A204.1 (cell line): Measurements from ENCODE around the gene EEF1AKMT3.

Source experiments
- FAIRE-seq: peaks from 2 replicates; lab custom pipeline; 2012; peaks lifted over from hg19 to GRCh38; lab: Jason Lieb, UNC

Gene EEF1AKMT3

DNA sequence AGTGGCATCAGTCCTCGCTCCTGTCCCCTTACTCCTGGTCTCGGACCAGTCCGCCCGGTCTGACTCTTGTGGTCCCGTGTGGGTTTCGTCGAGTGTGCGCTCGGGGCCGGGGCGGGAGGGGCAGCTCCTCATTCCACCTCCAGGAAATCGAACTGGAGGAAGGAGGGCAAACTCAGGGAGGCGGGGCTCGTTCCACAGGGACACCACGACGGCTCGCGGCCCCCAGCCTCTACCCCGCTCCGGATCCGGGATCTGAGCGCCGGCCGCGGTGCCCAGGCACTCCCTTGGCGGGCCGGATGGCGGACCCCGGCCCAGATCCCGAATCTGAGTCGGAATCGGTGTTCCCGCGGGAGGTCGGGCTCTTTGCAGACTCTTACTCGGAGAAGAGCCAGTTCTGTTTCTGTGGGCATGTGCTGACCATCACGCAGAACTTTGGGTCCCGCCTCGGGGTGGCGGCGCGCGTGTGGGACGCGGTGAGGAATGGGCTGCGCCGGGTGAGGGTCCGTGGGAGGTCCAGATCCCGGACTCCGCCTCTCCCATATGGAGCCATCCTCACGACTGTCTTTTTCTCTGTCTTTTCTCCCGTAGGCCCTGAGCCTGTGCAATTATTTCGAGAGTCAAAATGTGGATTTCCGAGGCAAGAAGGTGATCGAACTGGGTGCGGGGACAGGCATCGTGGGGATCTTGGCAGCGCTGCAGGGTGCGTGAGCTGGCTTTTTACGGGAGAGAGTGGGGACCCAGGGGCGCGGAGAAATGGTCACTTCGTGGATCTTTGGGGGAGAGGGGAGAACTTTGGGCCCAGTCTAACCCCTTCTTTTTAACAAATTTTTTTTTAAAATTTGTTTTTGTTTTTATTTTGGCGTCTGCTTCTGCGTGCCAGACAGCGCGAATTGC lies at the start of gene EEF1AKMT3:
TSS of gene EEF1AKMT3 (plus strand) at position 186 of the 894 bp plus-strand sequence. CDS start at position 297, 111 bp downstream.
- FAIRE-seq, result no peak

DNA sequence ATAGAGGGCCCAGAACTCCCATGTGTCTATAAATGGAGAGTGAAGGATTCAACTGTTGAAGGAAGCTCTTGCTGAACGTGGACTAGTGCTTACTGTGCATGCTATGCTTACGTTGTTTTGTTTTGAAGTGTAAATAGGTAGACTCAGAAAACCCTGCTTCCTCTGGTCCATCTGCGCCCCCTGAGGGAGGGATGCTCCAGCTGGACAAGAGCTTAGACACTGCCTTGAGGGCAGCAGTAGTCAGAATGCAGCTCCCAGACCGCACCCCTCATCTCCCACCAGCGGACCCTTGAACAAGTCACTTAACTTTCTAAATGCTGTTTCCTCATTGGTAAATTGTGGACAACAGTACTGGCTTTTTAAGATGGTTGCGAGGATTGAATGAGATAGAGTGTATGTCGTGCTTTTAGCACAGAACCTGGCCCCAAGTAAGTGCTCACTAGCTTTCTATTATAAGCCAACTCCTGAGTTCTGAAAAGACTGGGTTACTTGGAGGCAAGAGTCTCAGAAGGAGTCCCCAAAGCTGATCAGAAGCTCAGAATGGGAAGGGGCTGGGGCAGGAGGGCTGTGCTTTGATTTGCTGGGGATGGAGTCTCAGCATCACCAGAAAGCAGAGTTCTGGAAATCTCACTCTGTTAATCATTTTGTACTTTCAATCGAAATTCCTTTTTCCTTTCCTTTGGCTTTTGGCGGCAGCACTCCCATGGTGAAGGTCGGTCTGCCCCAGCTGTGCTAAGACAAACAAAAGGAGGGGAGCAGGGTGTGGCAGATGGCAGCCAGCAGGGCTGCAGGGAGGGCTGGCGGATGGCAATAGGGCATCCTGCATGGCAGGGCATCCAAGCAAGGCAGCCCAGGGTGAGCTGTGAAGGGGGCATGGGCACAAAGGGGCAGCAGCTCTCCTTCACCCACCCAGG lies 49.4 kb upstream of the EEF1AKMT3 start:
- no peak for FAIRE-seq

DNA sequence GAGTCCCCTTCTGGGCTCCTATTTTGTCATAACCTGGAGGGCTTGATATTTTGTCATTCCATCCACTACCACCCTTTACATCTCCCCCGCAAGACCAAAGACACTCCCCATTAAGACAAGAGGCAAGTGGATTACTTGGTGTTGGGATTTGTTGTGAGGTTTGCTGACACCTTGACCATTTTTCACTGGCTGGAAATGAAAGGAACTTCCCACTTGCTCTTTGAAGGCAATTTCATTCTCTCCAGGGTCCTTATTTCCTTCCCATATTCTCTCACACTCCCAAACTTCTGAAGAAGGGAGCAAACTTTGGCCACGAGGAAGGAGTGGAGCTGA lies 48.8 kb upstream of the EEF1AKMT3 start:
- no peak for FAIRE-seq

DNA sequence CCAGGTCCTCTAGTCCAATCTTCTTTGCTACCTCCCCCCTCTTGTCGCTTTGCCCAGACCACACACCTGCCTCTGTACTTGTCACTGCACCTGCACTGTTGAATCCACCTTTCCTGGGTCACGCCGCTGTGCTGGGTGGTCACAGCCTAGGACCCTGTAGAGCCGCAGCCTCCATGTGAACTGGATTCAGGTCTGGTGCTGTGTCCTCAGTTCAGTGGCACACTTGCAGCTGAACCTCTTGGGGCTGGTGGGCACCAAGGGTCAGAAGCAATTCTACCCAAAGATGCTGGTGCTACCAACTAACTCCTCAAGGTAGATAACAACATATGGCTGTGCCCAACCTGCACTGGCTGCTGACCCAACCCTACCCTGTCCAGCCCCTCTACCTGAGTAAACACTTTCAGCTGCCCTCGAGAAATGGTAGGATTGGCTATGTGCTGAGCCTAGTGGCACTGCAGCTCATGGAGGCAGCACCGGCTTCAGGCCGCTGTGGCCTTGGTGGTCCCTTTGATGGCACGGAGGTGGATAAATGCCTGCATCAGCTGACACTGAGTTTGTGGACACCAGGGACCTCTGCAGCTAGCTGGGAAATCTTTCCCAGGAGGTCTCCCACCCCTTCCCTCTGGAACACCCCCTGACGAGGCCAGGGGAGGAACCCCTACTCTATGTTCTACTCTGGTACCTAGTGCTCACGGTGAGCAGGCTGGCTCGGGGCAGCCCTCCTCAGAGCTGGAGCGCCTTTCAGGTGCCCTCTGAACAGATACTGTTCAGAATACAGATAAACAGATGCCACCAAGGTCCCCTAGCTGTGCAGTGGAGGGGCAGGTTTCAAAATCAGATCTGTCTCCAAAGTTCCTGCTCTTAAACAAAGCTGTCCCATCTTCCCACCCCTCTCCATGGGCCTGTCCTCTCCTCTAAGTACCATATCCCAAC lies 48.1 kb upstream of the EEF1AKMT3 start:
- FAIRE-seq, result no peak

DNA sequence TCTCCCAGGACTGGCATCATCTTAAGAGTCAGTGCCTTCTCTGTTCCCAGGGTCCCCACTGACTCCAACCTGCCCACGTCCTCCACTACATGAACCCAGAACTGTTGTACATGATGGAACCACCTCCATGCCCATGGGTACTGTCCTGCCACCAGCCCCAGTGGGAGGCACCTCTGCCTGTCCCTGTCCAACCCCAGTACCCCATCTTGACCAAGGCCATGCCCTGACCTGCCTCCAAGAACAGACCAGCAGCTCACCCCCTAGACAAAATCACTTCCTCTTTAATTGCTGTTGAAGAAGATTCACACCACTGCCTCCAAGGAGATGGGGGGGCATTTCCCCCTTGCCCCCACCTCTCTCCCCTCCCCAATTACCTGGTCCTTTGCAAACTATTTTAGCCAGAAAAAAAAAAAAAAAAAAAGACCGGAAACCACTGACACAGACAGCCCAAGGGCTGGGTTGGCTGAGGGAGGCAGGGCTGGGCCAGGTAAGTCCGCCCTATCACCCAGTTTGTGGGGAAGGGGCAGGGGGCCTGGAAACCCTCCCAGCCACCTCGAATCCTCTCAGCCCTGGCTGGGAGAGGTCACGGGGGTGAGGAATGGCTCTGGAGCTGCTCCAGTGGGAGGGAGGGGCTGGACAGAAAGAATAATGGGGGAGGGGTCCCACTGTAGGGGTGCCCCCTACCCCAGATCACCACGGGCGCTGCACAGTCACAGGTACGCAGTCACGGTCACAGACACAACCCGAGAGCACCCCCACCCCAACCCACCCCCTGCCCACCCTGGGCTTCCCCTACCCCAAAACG lies 47.3 kb upstream of the EEF1AKMT3 start:
- no peak for FAIRE-seq

DNA sequence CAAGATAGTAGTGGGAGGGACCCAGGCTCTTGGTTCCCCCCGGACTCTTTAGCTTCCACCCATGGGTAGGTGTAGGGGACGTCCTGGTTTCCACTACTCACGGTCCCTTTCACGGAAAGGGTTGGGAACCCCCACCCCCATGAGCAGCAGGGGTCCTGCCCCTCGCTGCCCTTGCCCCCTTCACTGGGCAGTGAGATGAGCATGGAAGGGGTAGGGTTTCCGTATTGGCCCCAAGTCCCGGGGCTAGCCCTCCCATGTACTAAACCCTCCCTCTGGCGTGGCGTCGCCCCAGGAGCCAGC lies 46.6 kb upstream of the EEF1AKMT3 start:
- FAIRE-seq, result no peak

DNA sequence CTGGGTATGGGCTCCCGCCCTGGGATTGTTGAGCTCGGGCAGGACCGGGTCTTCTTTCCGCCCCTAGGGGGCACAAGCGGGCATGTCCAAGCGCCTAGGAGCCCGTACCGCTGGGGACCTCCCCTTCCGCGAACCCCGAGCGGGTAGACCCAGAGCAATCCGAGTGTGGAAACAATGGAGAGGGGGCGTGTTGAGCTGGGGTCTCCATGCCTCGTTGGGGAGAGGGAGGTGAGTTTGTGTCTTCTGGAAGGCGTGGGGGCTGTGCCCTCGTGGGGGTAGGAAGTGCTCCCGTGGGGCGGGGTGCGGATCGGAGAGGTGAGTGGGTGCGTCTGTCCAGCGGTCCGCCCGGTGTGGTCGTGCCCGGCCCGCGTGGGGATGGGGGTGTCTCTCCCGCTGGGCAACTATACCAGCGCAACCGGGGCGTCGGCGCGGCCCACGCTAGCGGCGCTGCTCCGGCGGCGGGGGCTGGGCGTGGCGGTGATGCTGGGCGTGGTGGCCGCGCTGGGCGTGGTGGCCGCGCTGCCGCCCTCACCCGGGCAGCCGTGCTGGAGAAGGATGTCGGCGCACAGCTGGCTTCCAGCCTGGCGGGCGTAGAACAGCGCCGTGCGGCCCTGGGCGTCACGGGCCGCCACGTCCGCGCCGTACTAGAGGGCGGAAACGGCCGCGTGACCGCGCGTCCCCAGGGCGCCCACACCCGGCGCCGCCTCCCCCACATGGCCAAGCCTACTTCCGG lies 46.1 kb upstream of the EEF1AKMT3 start:
- no peak for FAIRE-seq

DNA sequence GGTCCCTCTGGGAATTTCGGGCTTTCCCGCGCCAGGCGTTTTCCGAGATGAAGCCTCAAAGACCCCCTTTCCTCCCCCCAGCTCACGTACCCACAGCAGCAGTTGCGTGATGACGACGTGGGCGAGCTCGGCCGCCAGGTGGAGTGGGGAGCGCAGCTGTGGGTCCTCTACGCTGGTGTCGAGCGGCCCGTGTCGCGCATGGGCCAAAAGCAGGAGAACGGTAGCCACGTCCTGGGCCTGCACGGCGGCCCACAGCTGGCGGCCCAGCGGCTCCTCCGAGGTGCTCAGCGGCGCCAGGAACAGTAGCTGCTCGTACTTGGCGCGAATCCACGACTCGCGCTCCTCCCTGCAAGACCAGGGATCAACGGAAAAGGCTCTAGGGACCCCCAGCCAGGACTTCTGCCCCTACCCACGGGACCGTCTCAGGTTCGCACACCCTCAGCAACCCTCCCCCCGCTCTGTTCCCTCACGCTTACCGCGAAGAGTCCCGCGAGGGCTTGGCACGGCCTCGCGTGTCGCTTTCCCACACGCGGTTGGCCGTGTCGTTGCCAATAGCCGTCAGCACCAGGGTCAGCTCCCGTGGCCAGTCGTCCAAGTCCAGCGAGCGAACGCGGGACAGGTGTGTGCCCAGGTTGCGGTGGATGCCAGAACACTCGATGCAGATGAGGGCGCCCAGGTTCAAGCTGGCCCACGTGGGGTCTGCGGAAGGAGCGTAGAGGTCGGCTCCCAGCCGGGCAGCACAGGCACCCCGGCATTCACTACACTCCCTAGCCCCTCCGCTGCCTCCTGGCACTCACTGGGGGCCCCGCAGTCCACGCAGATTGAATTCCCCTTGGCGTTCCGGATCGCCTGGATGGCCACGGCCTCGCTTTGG lies 45.3 kb upstream of the EEF1AKMT3 start:
- no peak for FAIRE-seq

DNA sequence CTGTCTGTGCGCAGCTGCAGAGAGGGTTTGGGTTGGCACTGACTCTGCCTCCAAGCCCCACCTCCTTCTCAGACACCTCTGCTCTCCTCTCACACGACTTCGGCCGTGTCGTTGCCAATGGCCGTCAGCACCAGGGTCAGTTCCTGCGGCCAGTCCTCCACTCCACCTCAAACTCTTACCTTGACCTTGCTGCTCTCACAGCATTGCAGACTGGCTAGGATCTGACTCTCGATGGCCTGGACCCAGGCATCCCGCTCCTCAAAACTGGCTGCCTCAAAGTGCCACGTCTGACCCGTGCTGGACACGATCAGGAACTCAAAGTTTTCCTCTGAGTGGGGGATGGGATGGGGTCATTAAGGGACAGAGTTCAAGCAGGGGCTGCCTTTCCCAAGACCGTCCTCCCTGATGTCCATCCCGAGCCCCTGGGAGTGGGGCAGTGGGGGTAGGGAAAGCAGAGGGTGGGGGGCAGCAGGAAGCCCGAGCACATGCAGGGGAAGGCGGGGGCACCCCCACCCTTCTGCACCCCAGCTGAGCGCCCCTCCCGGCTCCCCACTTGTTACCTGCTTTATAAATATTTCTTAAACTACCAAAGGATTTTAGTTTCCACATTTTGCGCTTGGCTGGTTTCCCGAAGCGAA lies 44.5 kb upstream of the EEF1AKMT3 start:
- no peak for FAIRE-seq

DNA sequence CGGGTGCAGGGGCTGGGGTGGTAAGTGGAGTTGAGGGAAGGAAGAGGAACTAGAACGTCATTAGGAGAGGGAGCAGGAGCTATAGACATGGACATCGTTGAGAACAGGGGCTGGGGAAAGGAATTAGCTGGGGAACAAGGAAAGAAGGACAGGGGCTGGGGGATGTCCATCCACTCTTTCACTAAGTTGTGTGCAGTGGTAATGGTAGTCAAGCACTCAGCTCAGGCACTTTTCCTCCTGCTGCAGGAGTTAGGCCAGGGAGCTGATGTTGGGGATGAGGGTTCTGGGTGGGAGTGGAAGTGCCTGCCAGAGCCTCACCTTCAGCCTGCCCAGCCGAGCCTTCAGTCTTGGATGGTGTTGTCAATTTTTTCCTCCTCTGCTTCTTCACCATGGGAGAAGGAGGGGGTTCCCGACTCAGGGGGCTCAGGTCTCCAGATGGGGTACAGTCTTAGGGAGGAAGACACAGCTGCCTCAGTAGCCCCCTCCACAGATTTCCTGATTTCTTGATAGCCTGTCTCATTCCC lies 43.0 kb upstream of the EEF1AKMT3 start:
- no peak for FAIRE-seq

DNA sequence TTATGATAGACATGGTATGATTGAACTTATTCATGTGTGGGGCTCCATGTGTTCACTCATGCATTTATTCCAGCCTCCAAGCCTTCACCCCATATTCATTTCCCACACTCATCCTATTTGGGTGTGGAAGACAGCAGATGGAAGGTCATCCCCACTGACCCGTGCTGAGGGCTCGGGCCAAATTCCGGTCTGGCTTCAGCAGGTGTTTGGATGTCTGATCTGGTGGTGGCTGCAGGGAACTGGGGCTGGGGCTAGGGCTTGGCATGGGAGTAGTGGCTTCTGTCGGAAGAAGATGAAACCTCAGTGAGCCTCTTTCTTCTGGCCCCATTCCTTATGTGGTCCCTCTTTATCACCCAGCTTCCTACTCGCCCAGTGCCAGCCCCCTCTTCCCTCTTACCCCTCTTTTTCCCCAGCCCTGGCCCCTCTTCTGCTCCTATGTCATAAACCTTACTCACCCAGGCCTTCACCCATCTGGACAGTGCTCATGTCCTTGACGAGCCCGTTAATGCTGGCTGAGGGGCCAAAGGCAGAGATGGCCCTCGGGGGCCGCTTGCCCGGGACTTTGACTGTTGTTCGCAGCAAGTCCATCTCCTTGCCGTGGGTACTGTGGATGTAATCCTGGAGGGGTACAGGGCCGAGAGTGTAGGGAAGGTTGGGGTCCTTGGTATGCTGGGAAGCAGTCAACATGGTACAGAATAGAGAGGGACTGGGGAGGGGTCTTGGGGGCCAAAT lies 41.9 kb upstream of the EEF1AKMT3 start:
- FAIRE-seq, result no peak

DNA sequence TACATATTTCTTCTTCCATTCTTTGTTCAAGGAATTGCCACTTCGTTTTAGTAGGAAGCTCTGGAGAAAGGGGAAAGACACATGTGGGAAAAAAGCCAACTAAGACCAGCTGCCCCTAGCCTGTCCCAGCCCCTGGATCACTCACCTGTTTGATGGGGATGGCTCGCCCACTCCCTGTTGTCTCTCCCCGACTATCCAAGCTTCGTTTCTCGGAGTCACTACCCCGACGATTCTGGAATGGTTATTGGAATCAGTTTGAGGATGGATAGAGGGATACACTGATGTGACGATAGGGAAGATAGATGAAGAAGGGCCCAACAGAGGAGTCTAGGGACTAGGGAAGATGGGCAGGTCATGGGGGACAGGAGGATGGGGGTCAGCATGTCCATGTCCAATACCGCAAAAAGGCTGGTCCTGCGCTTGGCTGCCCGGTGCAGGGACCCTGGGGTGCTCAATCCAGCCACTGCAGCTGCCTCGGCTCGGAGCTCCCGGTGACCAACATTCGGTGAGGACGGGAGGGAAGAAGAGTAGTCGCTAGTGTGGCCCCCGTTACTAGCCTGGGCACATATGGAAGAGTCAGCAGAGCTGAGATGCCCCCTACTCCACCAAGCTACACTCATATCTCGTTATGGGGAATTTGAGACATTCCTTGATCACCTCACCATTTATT lies 40.9 kb upstream of the EEF1AKMT3 start:
- no peak for FAIRE-seq

DNA sequence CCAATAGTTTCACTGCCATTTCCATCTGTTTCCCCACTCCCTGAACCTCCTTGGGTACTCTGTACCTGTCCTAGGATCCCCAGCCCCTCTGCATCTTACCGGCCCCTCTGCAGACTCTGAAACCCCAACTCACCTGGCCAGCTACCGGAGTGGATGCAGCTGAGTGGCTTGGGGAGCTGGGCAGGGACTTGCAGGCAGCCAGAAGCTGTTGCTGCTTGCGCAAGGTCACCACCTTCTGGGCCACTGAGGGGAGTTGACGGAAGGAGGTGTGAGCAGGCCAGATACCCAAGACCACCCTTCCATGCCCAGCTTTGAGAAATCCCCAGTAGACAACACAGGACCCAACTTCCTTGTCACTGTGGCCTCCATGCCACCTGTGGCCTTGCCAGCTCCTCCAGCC lies 40.1 kb upstream of the EEF1AKMT3 start:
- no peak for FAIRE-seq

DNA sequence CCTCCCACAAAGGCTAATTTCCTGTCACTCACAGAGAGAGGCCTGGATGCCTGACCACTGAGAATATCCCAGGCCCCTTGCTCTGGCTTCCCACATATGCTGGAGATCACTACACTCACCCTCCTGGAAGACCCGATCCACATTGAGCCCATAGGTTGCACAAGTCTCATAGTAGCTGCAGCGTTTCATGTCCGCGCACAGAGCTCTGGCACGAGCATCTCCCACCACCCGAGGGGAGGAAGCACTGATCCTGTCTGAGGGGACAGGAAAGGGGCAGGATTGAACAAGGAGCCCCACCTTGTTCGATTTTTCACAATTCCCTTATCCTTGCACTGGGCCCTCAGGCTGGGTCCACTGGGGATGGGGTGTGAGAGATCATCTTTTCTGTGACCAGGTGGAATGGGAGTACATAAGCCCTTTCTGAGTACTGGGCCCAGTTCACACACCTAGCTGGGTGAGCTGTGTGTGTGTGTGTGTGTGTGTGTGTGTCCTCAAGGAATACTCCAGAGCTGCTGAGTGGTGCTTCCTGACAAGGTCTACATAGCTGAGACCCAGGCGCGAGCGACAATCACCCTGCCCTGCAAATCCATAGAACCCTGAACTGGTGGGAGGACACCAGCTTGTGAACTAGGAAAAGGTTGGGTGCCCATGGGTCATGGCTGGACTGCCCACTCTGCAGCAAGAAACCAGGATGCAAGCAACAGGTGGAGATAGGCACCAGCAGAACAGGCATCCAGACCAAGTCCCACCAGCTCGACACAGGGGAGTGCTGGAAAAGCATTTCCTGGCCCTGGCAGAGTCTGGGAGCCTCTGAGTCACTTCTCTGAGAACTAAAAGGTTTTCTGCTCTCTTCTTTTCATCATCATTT lies 39.5 kb upstream of the EEF1AKMT3 start:
- no peak for FAIRE-seq

DNA sequence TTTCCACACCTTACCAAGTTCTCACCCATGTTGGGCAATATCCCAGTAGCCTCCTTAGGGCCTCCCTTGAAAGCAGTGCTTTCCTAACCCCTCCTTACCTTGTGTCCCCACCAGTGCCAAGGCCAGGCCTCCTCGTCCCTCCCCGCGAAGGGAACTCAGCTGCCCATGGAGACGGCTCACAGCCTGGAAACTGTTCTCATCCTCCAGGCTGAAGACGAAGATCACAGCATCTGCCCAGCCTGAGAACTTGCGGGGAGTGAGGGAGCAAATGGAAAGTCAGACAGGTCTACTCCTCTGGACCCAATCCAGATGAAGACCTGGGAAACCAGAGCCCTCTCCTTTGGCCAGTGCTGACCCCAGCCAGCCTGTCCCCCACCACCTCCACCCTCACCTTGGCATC lies 38.5 kb upstream of the EEF1AKMT3 start:
- FAIRE-seq, result no peak

DNA sequence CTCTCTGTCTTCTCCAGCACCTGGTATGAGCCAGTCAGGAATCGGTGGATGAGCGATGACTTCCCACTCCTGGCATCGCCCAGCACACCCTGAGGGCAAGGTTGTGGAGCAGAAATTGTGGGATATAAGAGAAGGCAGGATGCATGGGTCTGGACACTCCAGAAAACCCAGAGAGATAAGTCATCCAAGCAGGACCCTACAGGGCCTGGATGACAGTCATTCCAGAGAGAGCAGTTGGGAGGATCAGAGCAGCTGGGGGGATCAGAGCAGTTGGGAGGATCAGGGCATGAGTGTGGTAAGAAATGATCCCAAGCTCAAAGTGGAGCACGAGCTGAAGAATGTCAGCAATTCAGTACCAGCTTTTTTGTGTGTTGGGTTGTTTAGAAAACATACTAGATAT lies 37.8 kb upstream of the EEF1AKMT3 start:
- FAIRE-seq, result no peak
